ENCODE data around the gene RASAL1. TPM values are rescaled to one million over a fixed set of nuclear protein-coding genes. Genes with fewer than 3 reads are reported as not detected.

The RASAL1 gene
- not detected in 2 replicates for total RNA-seq

- no peak for DNase-seq (ENCODE audit: low read depth in 2 of 2)
Observed at GRCh38 chr12:113135178-113136127, at the start of gene RASAL1. RASAL1 (minus strand) TSS chr12:113135761; CDS start chr12:113135462, 299 bp downstream.

GRCh38 chr12:113184900-113185179 lies 49.3 kb upstream of the RASAL1 start:
- DNase-seq (ENCODE audit: low read depth in 2 of 2) = peak; percentile 90 to 93

GRCh38 chr12:113184098-113184899 lies 48.7 kb upstream of the RASAL1 start:
- peak; percentile 80 to 86 for DNase-seq (ENCODE audit: low read depth in 2 of 2)

- no peak for DNase-seq (ENCODE audit: low read depth in 2 of 2)
Observed at GRCh38 chr12:113183030-113183589, 47.5 kb upstream of the RASAL1 start.

GRCh38 chr12:113181975-113182374 lies 46.4 kb upstream of the RASAL1 start:
- no peak for DNase-seq (ENCODE audit: low read depth in 2 of 2)

- DNase-seq (ENCODE audit: low read depth in 2 of 2) = no peak
Observed at GRCh38 chr12:113180333-113180732, 44.8 kb upstream of the RASAL1 start.

- DNase-seq (ENCODE audit: low read depth in 2 of 2) = no peak
Observed at GRCh38 chr12:113179023-113179422, 43.5 kb upstream of the RASAL1 start.

- DNase-seq (ENCODE audit: low read depth in 2 of 2) = peak; percentile 74 to 75
Observed at GRCh38 chr12:113174461-113175384, 39.2 kb upstream of the RASAL1 start.

GRCh38 chr12:113173081-113173698 lies 37.6 kb upstream of the RASAL1 start:
- DNase-seq (ENCODE audit: low read depth in 2 of 2) = no peak

- no peak for DNase-seq (ENCODE audit: low read depth in 2 of 2)
Observed at GRCh38 chr12:113172185-113172584, 36.6 kb upstream of the RASAL1 start.

- no peak for DNase-seq (ENCODE audit: low read depth in 2 of 2)
Observed at GRCh38 chr12:113171543-113171942, 36.0 kb upstream of the RASAL1 start.

GRCh38 chr12:113170926-113171325 lies 35.4 kb upstream of the RASAL1 start:
- DNase-seq (ENCODE audit: low read depth in 2 of 2) = no peak

GRCh38 chr12:113170457-113170856 lies 34.9 kb upstream of the RASAL1 start:
- DNase-seq (ENCODE audit: low read depth in 2 of 2) = no peak

- no peak for DNase-seq (ENCODE audit: low read depth in 2 of 2)
Observed at GRCh38 chr12:113169697-113170096, 34.1 kb upstream of the RASAL1 start.

- DNase-seq (ENCODE audit: low read depth in 2 of 2) = no peak
Observed at GRCh38 chr12:113167868-113168267, 32.3 kb upstream of the RASAL1 start.

GRCh38 chr12:113165521-113166450 lies 30.2 kb upstream of the RASAL1 start:
- DNase-seq (ENCODE audit: low read depth in 2 of 2) = no peak

GRCh38 chr12:113164014-113164413 lies 28.5 kb upstream of the RASAL1 start:
- no peak for DNase-seq (ENCODE audit: low read depth in 2 of 2)

GRCh38 chr12:113163030-113163360 lies 27.4 kb upstream of the RASAL1 start:
- no peak for DNase-seq (ENCODE audit: low read depth in 2 of 2)
